GM20000 (cell line): Measurements from ENCODE around the gene PECR.
"Not testable (repeated sequence)": the region's sequence is repeated elsewhere in the genome, so short reads cannot be mapped to it uniquely, and the experiment has no call there.

Experiments used
- DNase-seq: peaks from one replicate; pipeline ENCODE4 v3.0.0; 2012; ENCODE audit warnings: low spot score
- CTCF ChIP-seq: IDR thresholded peaks from 2 replicates; pipeline ENCODE4 v1.5.1; 2012; ENCODE audit warnings: mild to moderate bottlenecking, control low read depth; ENCODE audit errors: extremely low read depth, missing control alignments

Gene PECR

GRCh38 chr2:216001216-216002100, 80.2 kb downstream of the PECR start:
- TF ChIP-seq CTCF = no peak
- DNase-seq = peak; percentile 46

DNA sequence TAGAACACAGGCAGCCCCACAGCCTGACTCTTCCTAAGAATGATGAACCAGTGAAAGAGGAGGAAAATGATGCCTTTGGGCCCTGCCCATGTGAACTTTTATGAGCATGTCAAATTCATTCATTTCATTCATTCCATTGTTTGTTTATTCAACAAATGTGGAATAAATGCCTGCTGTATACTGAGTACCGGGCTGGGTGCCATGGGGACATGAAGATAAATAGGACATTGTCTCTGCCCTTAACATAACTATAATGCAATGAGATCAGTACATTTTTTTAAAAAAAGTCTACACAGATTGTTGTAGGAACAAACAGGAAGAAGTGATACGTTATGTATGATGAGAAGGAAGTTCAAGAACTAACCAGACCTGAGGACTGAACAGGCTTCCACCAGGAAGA, 83.0 kb downstream of the PECR start:
- TF ChIP-seq CTCF = no peak
- no peak for DNase-seq

DNA sequence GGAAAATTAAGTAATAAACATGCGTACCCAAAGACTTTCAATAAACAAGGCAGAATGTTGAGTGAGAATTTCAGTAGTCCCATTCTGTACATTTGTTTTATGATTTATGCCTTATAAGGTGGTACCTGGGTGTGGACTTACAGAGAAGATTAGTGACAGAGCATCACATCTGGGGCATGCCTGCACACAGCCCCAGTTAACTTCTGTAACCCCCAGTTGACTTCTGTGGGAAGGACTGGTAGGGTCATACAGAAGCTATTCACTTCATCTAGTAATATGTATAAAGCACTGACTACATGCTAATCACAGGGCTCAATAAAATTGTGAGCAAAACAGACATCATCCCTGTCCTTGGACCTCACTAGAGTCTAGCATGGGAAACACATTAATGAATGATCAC, 84.4 kb downstream of the PECR start:
- DNase-seq = no peak
- no peak for TF ChIP-seq CTCF

DNA sequence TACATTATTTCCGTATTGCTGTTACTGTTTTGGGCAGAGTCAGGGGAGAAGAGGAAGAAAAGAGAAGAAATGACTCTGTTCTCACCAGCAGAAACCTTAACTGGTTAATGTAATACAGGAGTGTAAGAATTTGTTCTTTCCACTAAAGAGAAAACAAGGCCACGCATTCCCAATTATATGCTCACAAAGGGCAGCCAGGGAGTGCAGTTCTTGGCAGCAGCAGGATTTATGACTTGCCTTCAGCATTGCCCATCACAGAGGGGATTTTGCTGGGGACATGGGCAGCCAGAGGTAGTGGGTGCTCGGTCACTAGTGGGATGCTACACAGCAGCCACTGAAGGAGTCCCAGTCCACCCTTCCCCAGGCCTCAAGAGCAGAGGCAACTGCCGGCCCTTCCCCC, 86.7 kb downstream of the PECR start:
- DNase-seq = no peak
- no peak for TF ChIP-seq CTCF

GRCh38 chr2:215988556-215989207, 92.9 kb downstream of the PECR start:
- not testable (repeated sequence) for DNase-seq
